HG03565 (cell line): ENCODE results near the gene TMEM95.

Source experiments
- ATAC-seq: cut with Tn5 transposase; IDR thresholded peaks from one replicate; pipeline ENCODE4 v1.9.1; 2021; ENCODE audit warnings: mild to moderate bottlenecking, moderate library complexity; ENCODE audit not compliant: unreplicated experiment

TMEM95 gene

GRCh38 chr17:7374353-7374752 is 19.4 kb downstream of the TMEM95 start:
- no peak for ATAC-seq

- no peak for ATAC-seq
Observed at GRCh38 chr17:7379134-7379533, 24.2 kb downstream of the TMEM95 start.

GRCh38 chr17:7380321-7380720 is 25.4 kb downstream of the TMEM95 start:
- no peak for ATAC-seq

GRCh38 chr17:7380855-7381683 is 26.1 kb downstream of the TMEM95 start, which contains the start of gene TNK1:
TSS of gene TNK1 (plus strand) at chr17:7381089. CDS start at chr17:7382927, 1,838 bp downstream.
- ATAC-seq, result no peak

- no peak for ATAC-seq
Observed at GRCh38 chr17:7382901-7383300, 27.9 kb downstream of the TMEM95 start.

- no peak for ATAC-seq
Observed at GRCh38 chr17:7383371-7383741, 28.4 kb downstream of the TMEM95 start.

GRCh38 chr17:7383742-7384488 is 29.0 kb downstream of the TMEM95 start:
- no peak for ATAC-seq

- no peak for ATAC-seq
Observed at GRCh38 chr17:7384489-7385081, 29.6 kb downstream of the TMEM95 start.

- no peak for ATAC-seq
Observed at GRCh38 chr17:7388856-7389255, 33.9 kb downstream of the TMEM95 start.

GRCh38 chr17:7389924-7390910 is 35.3 kb downstream of the TMEM95 start:
- ATAC-seq, result no peak

GRCh38 chr17:7391307-7391706 is 36.4 kb downstream of the TMEM95 start:
- no peak for ATAC-seq

- ATAC-seq, result no peak
Observed at GRCh38 chr17:7392696-7393612, 38.0 kb downstream of the TMEM95 start.

GRCh38 chr17:7393613-7394451 is 38.9 kb downstream of the TMEM95 start:
- peak; percentile 16 for ATAC-seq

GRCh38 chr17:7394452-7395191 is 39.7 kb downstream of the TMEM95 start, which contains the start of gene PLSCR3:
TSS of gene PLSCR3 (minus strand) at chr17:7394525. CDS start at chr17:7394110, 415 bp downstream.
- peak; percentile 54 for ATAC-seq

GRCh38 chr17:7396147-7396546 is 41.2 kb downstream of the TMEM95 start:
- ATAC-seq, result no peak

GRCh38 chr17:7398612-7399011 is 43.7 kb downstream of the TMEM95 start:
- no peak for ATAC-seq

GRCh38 chr17:7403043-7403726 is 48.2 kb downstream of the TMEM95 start:
- no peak for ATAC-seq
